Loucy (cell line): ENCODE measurements around the gene PYY.

Experiments
- EZH2phosphoT487 ChIP-seq: fragments of 200-600 bp; IDR thresholded peaks from 2 replicates; pipeline ENCODE4 v1.6.1; 2018; ENCODE audit warnings: antibody characterized with exemption, mild to moderate bottlenecking, moderate library complexity, borderline replicate concordance
- TF ChIP-seq, protein P1 (sequence below): fragments of 200-600 bp; sonication (generic); conservative IDR thresholded peaks from 2 replicates; pipeline ENCODE4 v1.5.1; 2014; ENCODE audit warnings: mild to moderate bottlenecking, antibody characterized with exemption, low read length

DNA sequence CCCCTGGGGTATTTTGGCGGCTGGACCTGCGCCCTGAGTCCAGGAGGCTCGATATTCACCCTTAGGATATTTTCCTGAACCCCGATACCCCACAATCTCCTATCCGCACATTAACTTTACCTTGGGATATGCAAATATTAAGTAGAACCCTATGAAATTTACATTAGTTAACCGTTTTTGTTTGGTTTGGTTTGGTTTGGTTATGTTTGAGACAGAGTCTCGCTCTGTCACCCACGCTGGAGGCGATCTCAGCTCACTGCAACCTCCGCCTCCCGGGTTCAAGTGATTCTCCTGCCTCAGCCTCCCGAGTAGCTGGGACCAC is 41.4 kb upstream of the PYY start:
- TF ChIP-seq, protein P1, sequence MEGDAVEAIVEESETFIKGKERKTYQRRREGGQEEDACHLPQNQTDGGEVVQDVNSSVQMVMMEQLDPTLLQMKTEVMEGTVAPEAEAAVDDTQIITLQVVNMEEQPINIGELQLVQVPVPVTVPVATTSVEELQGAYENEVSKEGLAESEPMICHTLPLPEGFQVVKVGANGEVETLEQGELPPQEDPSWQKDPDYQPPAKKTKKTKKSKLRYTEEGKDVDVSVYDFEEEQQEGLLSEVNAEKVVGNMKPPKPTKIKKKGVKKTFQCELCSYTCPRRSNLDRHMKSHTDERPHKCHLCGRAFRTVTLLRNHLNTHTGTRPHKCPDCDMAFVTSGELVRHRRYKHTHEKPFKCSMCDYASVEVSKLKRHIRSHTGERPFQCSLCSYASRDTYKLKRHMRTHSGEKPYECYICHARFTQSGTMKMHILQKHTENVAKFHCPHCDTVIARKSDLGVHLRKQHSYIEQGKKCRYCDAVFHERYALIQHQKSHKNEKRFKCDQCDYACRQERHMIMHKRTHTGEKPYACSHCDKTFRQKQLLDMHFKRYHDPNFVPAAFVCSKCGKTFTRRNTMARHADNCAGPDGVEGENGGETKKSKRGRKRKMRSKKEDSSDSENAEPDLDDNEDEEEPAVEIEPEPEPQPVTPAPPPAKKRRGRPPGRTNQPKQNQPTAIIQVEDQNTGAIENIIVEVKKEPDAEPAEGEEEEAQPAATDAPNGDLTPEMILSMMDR, result no peak
- TF ChIP-seq EZH2phosphoT487, result no peak
